Measurements from ENCODE around the gene S100A3.
A peak's percentile ranks its signal among the peaks of the same experiment; 100 is the strongest.
"Not testable (repeated sequence)": the region's sequence is repeated elsewhere in the genome, so short reads cannot be mapped to it uniquely, and the experiment has no call there.

S100A3 gene

GRCh38 chr1:153568367-153569099 lies 19.5 kb upstream of the S100A3 start:
- DNase-seq (ENCODE audit: low spot score), result peak; percentile 89

- DNase-seq (ENCODE audit: low spot score), result no peak
Observed at GRCh38 chr1:153567621-153568366, 18.7 kb upstream of the S100A3 start.

- peak; percentile 93 for DNase-seq (ENCODE audit: low spot score)
Observed at GRCh38 chr1:153566414-153567371, 17.6 kb upstream of the S100A3 start.

- DNase-seq (ENCODE audit: low spot score), result peak; percentile 73
Observed at GRCh38 chr1:153565529-153566374, 16.7 kb upstream of the S100A3 start, which contains the start of gene S100A2. Gene S100A2, minus strand, starts transcription at chr1:153565844. Its CDS starts 1,967 bp downstream, at chr1:153563877.

- no peak for DNase-seq (ENCODE audit: low spot score)
Observed at GRCh38 chr1:153563991-153564390, 14.9 kb upstream of the S100A3 start.

- no peak for DNase-seq (ENCODE audit: low spot score)
Observed at GRCh38 chr1:153563483-153563901, 14.4 kb upstream of the S100A3 start.

GRCh38 chr1:153562021-153562420 lies 13.0 kb upstream of the S100A3 start:
- DNase-seq (ENCODE audit: low spot score), result not testable (repeated sequence)

GRCh38 chr1:153561466-153561985 lies 12.5 kb upstream of the S100A3 start:
- DNase-seq (ENCODE audit: low spot score), result no peak

GRCh38 chr1:153560771-153561465 lies 11.9 kb upstream of the S100A3 start:
- DNase-seq (ENCODE audit: low spot score), result no peak

GRCh38 chr1:153560241-153560640 lies 11.2 kb upstream of the S100A3 start:
- no peak for DNase-seq (ENCODE audit: low spot score)

- no peak for DNase-seq (ENCODE audit: low spot score)
Observed at GRCh38 chr1:153557877-153558276, 8.8 kb upstream of the S100A3 start.

- no peak for DNase-seq (ENCODE audit: low spot score)
Observed at GRCh38 chr1:153556348-153556747, 7.3 kb upstream of the S100A3 start.

- DNase-seq (ENCODE audit: low spot score), result no peak
Observed at GRCh38 chr1:153553830-153554541, 4.9 kb upstream of the S100A3 start.

- peak; percentile 30 for DNase-seq (ENCODE audit: low spot score)
Observed at GRCh38 chr1:153553096-153553495, 4.0 kb upstream of the S100A3 start.

GRCh38 chr1:153552335-153552734 lies 3.3 kb upstream of the S100A3 start:
- no peak for DNase-seq (ENCODE audit: low spot score)

GRCh38 chr1:153550827-153551500 lies 1.9 kb upstream of the S100A3 start:
- no peak for DNase-seq (ENCODE audit: low spot score)

GRCh38 chr1:153550398-153550758 lies 1.3 kb upstream of the S100A3 start:
- no peak for DNase-seq (ENCODE audit: low spot score)

GRCh38 chr1:153549741-153550397 lies 811 bp upstream of the S100A3 start:
- no peak for DNase-seq (ENCODE audit: low spot score)
